ENCODE measurements around the gene SGPL1.
"Not testable (repeated sequence)": the region's sequence is repeated elsewhere in the genome, so short reads cannot be mapped to it uniquely, and the experiment has no call there.

The SGPL1 gene

DNA sequence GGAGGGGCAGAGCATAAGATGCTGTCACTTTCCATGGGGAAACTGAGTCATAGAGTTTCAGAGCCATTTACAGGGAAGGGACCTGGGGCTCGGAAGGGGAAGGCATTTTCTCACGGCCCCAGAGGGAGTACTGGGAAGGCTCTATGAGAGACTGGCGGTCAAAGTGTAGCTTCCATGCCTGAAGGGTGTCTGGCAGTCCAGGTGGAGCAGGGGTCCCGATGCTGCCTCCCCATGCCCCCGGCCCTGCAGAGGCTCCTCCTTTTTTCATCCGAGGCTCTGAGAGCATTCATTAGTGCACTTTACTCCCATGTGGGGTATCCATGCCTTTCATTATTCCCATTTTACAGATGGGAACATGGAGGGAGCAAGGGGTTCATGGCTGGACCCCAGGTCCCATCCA, 100.5 kb downstream of the SGPL1 start:
- in situ Hi-C loops (cut with HindIII; ENCODE audit: low sequenced_read_pairs): no loop called here

DNA sequence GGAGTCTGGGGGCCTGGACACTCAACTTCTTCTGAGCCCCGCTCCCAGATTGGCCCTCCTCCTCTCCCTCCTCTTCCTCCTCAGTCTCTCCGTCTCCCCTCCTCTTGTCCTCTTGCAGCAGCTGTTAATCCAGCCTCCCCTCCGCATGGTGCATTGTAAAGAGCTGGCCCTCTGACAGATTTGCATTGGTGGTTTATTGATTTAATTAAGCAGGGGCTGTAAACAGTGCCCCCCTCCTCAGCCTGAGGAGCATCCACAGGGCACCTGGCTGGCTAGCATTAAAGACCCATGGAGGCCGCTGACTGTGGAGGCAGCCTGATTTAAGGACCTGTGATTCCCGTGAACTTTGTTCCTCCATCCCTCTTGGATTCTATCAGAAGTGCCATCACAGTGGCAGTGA, 101.5 kb downstream of the SGPL1 start:
- in situ Hi-C loops (cut with HindIII; ENCODE audit: low sequenced_read_pairs): no loop called here

DNA sequence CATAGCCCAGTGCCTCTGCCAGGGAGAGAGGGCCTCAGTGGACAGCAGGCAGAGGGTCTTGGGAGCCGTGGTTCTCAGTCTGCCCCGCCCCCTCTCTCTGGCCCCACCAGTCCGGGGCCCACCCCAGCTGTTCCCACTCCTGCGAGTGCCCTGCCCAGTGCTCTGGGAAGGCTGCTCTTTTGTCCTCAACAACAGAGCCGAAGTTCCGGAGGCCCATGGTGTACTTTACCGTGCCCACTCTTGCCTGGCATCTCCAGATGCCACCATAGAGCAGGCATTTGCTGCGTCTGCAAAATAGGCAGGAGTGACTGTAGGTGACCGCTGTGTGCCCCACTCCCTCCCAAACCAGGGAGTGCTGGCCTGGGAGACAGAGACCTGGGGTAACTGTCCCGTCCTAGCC, 101.9 kb downstream of the SGPL1 start:
- in situ Hi-C loops (cut with HindIII; ENCODE audit: low sequenced_read_pairs): no loop called here

- in situ Hi-C loops (cut with HindIII; ENCODE audit: low sequenced_read_pairs): no loop called here
These were observed 103.2 kb downstream of the SGPL1 start for GRCh38 chr10:70918851-70919530.

- in situ Hi-C loops (cut with HindIII; ENCODE audit: low sequenced_read_pairs): not testable (repeated sequence)
These were observed 104.2 kb downstream of the SGPL1 start for GRCh38 chr10:70919906-70920305.

DNA sequence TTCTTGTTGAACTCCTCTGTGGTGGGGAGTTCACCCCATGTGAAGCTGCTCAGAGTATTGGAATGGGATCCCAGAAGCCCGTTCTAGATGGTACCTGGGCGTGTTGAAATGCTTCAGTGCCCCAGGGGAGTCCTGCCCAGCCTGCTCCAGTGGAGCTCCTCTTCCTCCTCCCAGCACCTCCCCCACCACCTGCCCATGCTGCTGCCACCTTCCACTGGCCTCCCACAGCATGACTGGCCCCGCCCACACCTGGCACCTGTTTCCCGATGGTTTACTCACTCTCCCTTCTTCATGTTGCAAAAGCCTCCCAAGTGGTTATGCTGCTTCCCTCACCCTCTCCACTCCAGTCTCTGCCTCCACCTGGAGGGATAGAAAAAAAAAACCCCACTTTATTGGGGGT, 104.8 kb downstream of the SGPL1 start:
- in situ Hi-C loops (cut with HindIII; ENCODE audit: low sequenced_read_pairs): no loop called here

DNA sequence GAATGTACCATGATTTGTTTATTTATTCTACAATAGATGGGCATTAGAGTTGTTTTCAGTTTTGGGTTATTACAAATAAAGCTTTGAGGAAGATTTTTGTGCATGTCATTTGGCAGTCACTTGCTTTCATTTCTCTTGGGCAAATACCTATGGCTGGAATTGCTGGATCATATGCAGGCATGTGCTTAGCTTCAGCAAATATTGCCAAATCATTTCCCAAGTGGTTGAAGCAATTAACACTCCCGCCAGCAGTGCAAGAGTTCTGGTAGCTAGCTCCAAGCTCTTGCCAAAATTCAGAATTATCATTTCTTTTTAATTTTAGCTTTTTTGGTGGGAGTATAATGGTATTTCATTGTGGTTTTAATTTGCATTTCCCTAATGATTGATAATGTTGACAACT, 105.5 kb downstream of the SGPL1 start:
- in situ Hi-C loops (cut with HindIII; ENCODE audit: low sequenced_read_pairs): no loop called here

DNA sequence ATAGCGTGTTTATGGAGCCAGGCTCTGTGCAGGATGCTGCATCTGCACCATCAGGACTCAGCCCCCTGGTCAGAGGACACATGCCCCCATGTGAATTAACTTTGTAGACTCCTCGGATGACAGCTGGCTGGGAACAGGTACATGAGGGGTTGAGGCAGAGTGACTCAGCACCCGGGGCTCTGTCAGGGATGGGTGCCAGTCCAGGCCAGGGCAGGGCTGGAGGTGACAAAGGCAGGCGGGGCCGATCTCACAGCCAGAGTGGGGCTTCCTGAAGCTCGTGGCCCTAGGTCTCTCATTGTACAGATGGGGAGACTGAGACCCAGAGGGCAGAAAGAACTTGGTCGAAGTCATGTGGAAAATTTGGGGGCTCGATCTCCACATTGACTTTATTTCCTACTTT, 107.9 kb downstream of the SGPL1 start:
- in situ Hi-C loops (cut with HindIII; ENCODE audit: low sequenced_read_pairs): no loop called here

- in situ Hi-C loops (cut with HindIII; ENCODE audit: low sequenced_read_pairs): no loop called here
These were observed 109.9 kb downstream of the SGPL1 start for GRCh38 chr10:70925377-70926225.

- in situ Hi-C loops (cut with HindIII; ENCODE audit: low sequenced_read_pairs): no loop called here
These were observed 110.7 kb downstream of the SGPL1 start for GRCh38 chr10:70926226-70927000.

DNA sequence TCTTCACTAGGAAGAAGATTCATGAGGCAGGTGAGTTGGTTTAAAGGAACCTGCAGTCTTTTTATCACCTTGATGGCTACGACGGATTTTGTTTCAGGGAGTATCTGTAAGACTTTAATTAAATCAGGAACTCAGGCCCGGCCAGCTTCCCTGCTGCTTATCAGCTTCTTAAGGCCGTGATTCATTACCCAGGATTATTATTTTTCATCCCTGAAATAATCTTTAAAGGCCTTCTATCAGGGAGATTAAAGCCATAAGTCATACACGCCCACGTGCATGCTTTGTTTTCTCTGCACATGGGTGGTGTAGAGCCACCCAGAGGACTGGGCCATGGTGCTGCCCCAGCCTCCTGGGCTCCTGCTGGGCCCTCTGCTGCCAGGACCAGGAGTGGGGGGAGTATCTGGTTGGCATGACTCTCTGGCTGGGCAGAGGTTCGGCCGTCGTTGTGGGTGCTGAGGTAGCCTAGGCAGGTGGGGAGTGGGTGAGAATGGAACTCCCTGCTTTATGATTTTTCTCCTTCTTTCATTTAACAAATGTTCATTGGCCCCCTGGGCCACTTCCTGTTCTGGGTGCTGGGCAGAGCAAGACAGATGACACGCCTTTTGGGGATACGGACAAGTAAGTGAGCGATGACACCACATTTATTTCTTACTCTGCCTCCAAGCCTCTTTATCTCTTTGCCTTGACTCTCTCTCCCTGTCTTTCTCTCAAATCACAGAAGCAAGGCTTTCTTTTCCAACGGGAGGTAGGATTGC, 111.6 kb downstream of the SGPL1 start:
- in situ Hi-C loops (cut with HindIII; ENCODE audit: low sequenced_read_pairs): no loop called here

GRCh38 chr10:70928140-70928539, 112.4 kb downstream of the SGPL1 start:
- in situ Hi-C loops (cut with HindIII; ENCODE audit: low sequenced_read_pairs): no loop called here

DNA sequence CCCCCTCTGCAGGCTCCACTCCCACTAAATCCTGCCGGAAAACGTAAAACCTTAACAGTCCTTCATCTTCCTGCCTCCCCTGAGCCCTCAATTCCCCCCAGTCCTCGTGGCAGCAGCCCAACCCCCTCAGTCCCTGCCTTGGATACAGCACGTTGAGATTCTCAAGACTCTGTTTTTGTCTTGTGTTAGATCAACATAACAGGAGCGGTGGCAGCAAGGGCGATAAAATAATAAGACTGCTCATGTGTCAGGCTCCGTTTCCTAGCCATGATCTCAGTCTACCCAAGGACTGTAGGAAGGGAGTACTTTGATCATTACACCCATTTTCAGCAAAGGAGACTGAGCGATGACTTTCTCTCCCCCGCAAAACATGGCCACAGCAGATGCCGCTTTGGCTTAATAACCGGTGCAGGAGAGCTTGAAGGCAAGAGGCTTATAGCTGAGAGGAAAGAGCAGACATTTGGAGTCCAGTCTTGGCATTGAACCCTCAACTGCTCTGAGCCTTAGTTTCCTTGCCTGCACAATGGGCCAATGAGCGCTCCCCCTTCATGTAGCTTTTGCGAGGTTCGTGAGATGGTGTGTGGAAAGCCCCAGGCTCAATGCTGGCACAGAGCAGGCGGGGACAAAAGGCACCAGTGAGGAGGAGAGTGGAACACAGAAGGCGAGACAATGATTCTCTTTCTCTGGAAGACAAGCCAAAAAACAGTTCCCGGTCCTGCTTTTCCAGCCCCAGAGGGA, 114.7 kb downstream of the SGPL1 start:
- in situ Hi-C loops (cut with HindIII; ENCODE audit: low sequenced_read_pairs): no loop called here

Measured in DLD1 (cell line).